Frontal cortex (tissue), 4 donors: ENCODE measurements around the gene SPINK1. TPM values are rescaled to one million over a fixed set of nuclear protein-coding genes. Genes with fewer than 3 reads are reported as not detected.
"Not testable (repeated sequence)": the region's sequence is repeated elsewhere in the genome, so short reads cannot be mapped to it uniquely, and the experiment has no call there.

Source experiments
- DNase-seq, 2 donors: peaks; one replicate each; pipeline ENCODE4 v3.0.0; 2012; ENCODE audit warnings: low spot score in 2 of 2
- FAIRE-seq: peaks from 2 replicates; lab custom pipeline; 2012; peaks lifted over from hg19 to GRCh38; lab: Jason Lieb, UNC
- total RNA-seq: library from RNA; depleted of rRNA; stranded (reverse); fragments of >200 nt; gene quantifications from one replicate; pipeline ENCODE4 v1.2.3, GENCODE V29; 2014
- donor health status: control.
- donor health status: control.
- donor health status: control.

SPINK1 gene
- total RNA-seq, 1 donor from 2014 or later = not detected

DNA sequence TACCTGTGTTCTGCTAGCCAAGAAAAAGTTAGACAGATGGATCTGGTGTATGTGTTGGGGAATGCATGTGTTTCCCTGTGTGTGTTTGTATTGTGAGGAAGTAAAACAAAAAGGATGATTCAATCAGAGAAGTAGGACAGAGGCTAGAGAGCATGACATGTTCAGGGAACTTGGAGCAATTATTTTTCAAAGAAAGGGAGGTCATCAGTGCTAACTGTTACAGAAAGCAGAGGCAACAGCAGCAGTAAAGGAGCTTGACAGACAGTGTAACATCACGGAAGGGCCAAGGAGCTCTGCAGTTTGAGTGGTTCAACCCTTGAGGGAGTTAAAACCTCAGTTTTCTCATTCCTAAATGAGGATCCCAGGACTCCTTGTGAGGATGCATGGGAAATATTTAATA is 13.2 kb downstream of the SPINK1 start:
- DNase-seq = no peak
- no peak for FAIRE-seq

DNA sequence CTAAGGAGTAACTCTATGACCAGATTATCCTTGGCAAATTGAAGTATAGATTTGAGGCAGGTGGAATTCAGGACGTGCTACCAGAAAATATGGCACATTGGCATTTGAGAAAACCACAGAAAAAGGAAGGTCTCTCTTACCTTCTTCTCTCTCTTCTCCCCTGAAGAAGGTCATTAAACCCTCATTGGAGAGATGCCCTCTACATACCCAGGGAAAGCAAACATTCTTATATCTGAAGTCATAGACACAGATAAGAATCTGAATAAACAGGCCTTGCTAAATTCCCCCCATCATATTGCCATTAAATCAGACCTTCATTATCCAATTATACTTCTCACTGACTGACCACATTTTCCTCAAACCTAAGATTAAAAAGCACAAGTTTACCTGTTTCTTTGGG is 17.8 kb downstream of the SPINK1 start:
- no peak for FAIRE-seq
- no peak for DNase-seq

DNA sequence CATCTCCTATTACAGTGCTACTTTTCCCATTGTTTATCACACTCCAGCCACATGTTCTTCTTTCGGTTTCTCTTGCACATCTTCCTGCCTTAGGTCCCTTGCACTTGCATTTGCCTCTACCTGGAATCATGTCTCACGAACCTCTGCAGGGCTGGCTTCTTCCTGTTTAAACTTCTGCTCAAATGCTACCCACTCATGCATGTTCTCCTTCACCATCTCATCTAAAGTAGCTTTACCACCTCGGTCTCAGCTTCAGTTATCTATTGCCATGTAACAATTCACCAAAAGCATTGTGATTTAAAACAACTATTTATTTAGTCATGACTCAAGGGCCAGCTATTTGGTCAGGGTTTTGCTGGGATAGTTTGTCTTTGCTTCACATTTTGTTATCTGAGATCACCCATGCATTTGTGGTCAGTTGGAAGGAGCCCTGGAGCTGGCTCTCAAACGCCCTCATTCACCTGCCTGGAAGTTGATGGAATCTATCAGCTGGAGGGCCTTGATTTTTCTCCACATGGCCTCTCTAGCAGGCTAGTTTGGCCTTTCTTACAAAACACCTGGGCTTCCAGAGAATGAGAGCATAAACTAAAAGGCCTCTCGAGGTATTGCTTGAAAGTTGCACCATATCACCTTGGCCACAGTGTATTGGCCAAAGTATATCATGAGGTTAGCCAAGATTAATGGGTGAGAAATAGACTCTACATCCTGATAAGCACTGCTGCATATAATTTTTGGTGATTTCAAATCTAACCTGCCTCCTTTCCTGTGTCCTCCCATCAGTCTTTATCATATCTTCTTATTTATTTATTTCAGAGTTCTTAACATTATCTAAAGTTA is 21.4 kb downstream of the SPINK1 start:
- FAIRE-seq (no peak), DNase-seq (no peak)

GRCh38 chr5:147805030-147805454 is 26.4 kb downstream of the SPINK1 start:
- no peak for FAIRE-seq
- DNase-seq = no peak

DNA sequence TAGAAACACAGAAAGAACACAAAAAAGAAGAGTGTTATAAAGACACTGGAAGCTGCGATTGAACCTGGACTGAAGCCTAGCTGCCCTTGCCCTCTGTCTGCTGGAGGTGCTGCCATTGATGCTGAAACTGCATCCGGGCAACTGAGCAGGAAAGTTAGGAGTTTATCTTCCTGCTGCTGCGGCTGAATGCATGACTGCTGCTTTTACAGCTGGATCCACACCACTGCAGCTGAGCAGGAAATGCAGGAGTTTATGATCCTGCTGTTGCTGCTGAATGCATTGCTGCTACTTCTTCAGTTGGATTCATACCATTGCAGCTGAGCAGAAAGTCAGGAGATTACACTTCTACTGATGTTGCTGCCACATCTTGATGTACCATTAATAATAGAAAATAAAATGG is 27.1 kb downstream of the SPINK1 start:
- no peak for FAIRE-seq
- no peak for DNase-seq

GRCh38 chr5:147803926-147804325 is 27.5 kb downstream of the SPINK1 start:
- DNase-seq (no peak), FAIRE-seq (no peak)

DNA sequence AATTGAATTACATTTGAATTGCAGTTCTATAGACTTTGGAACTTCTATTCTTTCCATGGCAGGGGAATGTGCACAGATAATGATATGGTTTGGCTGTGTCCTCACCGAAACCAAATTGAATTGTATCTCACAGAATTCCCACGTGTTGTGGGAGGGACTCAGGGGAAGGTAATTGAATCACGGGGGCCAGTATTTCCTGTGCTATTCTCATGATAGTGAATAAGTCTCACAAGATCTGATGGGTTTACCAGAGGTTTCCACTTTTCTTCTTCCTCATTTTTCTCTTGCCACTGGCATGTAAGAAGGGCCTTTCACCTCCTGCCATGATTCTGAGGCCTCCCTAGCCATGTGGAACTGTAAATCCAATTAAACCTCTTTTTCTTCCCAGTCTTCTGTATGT is 28.3 kb downstream of the SPINK1 start:
- DNase-seq, FAIRE-seq: not testable (repeated sequence)

- no peak for FAIRE-seq
- no peak for DNase-seq
Observed at GRCh38 chr5:147801461-147801860, 30.0 kb downstream of the SPINK1 start.

- DNase-seq (no peak), FAIRE-seq (no peak)
Observed at GRCh38 chr5:147800491-147800890, 31.0 kb downstream of the SPINK1 start.

DNA sequence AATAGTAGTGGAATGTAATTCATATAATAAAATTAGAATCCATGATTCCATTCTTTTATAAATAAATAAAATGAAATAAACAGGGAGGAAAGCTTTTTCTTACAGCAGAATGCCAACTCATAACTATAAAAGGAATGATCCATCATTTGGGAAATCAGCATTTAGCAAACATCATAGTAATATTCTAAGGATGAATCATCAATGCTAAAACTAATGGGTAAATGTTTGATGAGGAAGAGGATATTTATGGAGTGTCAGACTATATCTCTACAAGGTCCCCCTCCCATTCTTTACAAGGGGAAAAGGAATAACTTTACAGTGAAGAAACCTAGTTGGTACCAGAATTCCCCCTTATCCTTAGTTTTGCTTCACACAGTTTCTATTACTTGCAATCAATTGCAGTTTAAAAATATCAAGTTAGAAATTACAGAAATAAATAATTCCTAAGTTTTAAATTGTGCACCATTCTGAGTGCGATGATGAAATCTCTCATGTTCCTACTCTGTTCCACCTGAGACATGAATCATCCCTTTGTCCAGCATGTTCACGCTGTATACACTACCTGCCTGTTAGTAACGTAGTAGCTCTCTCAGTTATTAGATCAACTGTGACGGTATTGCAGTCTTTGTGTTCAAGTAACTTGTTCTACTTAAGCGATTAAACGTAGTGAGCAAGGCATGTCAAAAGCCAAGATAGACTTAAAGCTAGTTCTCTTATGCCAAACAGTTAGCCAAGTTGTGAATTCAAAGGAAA is 34.7 kb downstream of the SPINK1 start:
- FAIRE-seq (no peak), DNase-seq (no peak)

GRCh38 chr5:147791181-147791580 is 40.3 kb downstream of the SPINK1 start:
- FAIRE-seq = no peak
- DNase-seq = no peak

DNA sequence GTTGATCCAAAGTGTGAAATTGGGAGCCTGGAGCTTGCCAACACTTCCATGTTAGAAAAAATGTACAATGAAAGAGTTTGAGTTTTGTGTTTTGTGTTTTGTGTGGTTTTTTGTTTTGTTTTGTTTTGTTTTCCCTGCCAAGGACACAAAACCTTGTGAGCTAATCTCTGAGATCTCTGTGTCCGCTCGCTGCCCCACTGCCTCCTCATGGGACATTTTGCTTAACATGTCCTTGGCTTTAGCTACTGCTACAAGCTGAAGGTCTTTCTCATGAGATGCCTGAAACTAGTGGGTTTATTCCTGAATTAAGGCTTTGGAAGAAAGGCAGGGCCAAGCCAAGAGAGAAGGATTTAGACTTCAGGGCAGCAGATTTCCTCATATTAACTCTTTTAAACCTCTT is 41.7 kb downstream of the SPINK1 start:
- DNase-seq (no peak), FAIRE-seq (no peak)

GRCh38 chr5:147788023-147788422 is 43.4 kb downstream of the SPINK1 start:
- DNase-seq (no peak), FAIRE-seq (no peak)

- FAIRE-seq = no peak
- no peak for DNase-seq
Observed at GRCh38 chr5:147786142-147786541, 45.3 kb downstream of the SPINK1 start.

GRCh38 chr5:147784146-147784987 is 47.1 kb downstream of the SPINK1 start:
- DNase-seq = no peak
- FAIRE-seq = no peak

DNA sequence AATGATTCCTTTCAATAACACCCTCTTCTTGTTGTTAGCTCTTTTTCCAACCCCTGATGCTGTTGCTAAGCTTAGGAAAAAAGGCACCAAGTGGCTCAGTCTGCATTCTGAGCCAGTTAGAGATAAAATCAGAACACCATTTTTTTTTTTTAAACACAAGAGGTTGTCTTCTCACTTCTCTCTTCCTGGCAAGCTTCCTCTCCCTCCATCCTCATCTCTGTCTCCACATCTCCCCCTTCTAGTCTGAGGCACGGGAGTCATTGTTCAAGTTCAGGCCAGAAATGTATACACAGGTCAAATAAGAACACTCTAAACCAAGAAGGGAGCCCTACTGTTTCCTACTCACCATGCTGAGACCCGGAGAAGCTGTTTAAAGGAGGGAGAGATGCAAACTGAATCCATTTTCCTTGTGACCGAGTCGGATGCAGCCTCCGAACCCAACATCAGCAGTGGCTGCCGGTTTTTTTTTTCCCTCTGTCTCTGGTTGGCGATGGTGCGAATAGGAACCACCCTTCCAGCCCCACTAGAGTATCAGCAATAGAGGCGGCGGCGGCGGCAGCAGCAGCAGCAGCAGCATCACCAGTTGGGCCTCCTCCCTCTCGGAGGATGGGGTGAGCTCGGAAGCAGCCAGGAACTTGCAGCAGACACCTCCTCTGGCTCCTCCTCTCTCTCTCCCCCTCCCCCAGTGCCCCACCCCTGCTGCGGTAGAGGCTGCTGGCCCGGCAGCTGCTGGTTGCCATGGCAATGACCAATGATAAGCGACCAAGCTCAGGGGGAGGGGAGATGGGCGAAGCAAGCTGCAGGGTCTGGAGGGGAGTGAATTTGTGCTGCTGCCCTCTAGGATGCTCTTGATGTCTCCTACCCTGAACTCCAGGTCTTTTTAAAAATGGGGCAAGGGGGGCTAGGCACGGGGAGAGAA is 49.1 kb downstream of the SPINK1 start, which contains the start of gene JAKMIP2:
Gene JAKMIP2, minus strand, starts transcription at position 619 of the 919 bp plus-strand sequence. CDS start 110,922 bp downstream, outside the sequence.
- FAIRE-seq (no peak), DNase-seq (peak; percentile 52 to 61)

- FAIRE-seq = no peak
- no peak for DNase-seq
Observed at GRCh38 chr5:147780924-147781573, 50.4 kb downstream of the SPINK1 start.

GRCh38 chr5:147779694-147780093 is 51.8 kb downstream of the SPINK1 start:
- no peak for DNase-seq
- FAIRE-seq = no peak

DNA sequence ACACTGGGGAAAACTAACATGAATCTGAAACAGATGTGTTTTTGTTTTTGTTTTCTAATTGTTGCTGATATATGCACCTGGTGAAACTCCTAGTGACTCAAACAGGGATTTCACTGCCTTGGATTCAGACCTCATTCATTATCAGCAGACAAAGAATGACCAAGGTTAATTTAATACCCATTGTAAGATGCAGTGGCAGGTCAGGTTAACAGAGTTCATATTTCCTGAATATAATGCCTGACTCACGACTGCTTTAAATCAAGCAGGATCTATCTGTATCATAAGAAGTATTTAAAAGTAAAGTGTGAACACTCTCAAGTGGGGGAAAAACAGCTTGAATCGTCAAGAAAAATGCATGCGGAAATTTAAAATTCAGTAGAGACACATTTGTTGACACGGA is 54.5 kb downstream of the SPINK1 start:
- DNase-seq = no peak
- no peak for FAIRE-seq
